Activated B cell treated with CpG ODN at 0.5 μM for 24 hours (primary cell): Measurements from ENCODE around the gene BCAS3. TPM values are rescaled to one million over a fixed set of nuclear protein-coding genes. Genes with fewer than 3 reads are reported as not detected.

Experiments used
- ATAC-seq: fragments of 200-7000 bp; cut with Tn5 transposase; one replicate; pipeline ENCODE4 v1.10.0; 2021; ENCODE audit warnings: low read depth, mild to moderate bottlenecking, moderate library complexity
- CTCF ChIA-PET: fragments of 350-600 bp; sonication (Branson Sonifier 250); formaldehyde crosslinking; loops from one replicate; lab custom pipeline; 2021; ENCODE audit warnings: antibody characterized with exemption; lab: Charles Lee
- POLR2A ChIA-PET: fragments of 350-600 bp; sonication (Branson Sonifier 250); formaldehyde crosslinking; loops from one replicate; lab custom pipeline; 2021; ENCODE audit warnings: antibody characterized with exemption; lab: Charles Lee
- DNase-seq: peaks from one replicate; pipeline ENCODE4 v3.0.0; 2022
- H3K27ac Mint-ChIP-seq: one replicate; pipeline ENCODE4 v1.8.0; 2020; ENCODE audit warnings: mixed read lengths
- H3K27me3 Mint-ChIP-seq: one replicate; pipeline ENCODE4 v1.8.0; 2021; ENCODE audit warnings: mixed read lengths
- H3K36me3 Mint-ChIP-seq: one replicate; pipeline ENCODE4 v1.8.0; 2021; ENCODE audit warnings: low read depth, mixed read lengths
- H3K4me1 Mint-ChIP-seq: one replicate; pipeline ENCODE4 v1.8.0; 2021; ENCODE audit warnings: mixed read lengths
- H3K4me3 Mint-ChIP-seq: one replicate; pipeline ENCODE4 v1.8.0; 2020; ENCODE audit warnings: mild to moderate bottlenecking, mixed read lengths
- H3K9me3 Mint-ChIP-seq: one replicate; pipeline ENCODE4 v1.8.0; 2020; ENCODE audit warnings: mixed read lengths
- intact Hi-C: fragments of 100-400 bp; cut with micrococcal nuclease; formaldehyde crosslinking; loops from one replicate; pipeline ENCODE4 v1.15.1; 2024
- total RNA-seq: library from RNA; stranded (reverse); gene quantifications from 2 replicates; pipeline ENCODE4 v1.2.3, GENCODE V29; 2022
- TF ChIP-seq, protein P1 (sequence below): fragments of 200-600 bp; IDR thresholded peaks from one replicate; pipeline ENCODE4 v1.8.0; 2022; ENCODE audit warnings: antibody characterized with exemption, mild to moderate bottlenecking

BCAS3 gene
- total RNA-seq, 1 donor from 2014 or later: 37.5 TPM

DNA sequence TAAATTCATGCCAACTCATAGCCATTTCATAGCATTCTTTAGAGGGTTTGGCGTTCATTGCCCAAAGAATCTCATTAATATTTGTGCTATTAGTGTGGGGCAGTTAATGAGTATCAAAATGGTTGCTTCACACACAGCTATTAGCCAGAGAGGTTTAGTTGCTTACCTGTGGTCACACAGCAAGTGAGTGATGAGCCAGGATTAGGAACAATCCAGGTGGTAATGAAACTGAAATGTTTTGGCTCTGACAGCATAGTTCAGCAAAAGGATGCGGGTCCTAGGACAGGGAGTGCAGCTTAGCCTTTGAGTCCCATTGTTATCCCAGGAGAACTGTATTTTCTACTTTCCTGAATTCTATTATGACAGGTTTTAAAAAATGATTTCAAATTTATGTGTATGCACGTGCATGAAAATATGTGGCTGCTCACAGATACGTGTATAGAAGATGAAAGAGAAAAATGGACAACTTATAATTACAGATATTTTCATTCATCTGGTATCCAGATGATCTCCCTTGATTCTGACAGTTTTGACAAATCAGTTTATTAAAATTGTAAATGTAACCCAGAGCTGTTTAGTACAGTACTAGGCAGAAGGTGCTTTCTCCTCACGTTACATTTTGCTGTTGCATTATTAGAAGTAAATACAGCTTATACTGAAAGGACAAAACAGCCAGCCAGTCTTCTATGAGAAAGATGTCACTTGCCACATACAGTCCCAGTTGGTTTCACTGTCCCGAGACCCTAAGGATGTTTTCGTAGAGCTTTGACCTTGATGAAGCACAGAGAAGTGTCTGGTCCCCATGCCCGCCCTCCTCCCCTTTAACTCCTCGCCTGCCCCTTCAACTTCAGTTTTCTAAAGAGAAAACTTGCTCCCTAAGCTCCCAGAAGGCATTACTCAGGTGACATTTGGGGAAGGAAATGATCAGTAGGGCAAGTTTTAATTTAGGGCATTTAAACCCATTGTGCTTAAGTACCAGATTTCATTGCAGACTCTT is 622.2 kb downstream of the BCAS3 start:
- no peak overlapping the region for H3K4me3 Mint-ChIP-seq
- TF ChIP-seq, protein P1, sequence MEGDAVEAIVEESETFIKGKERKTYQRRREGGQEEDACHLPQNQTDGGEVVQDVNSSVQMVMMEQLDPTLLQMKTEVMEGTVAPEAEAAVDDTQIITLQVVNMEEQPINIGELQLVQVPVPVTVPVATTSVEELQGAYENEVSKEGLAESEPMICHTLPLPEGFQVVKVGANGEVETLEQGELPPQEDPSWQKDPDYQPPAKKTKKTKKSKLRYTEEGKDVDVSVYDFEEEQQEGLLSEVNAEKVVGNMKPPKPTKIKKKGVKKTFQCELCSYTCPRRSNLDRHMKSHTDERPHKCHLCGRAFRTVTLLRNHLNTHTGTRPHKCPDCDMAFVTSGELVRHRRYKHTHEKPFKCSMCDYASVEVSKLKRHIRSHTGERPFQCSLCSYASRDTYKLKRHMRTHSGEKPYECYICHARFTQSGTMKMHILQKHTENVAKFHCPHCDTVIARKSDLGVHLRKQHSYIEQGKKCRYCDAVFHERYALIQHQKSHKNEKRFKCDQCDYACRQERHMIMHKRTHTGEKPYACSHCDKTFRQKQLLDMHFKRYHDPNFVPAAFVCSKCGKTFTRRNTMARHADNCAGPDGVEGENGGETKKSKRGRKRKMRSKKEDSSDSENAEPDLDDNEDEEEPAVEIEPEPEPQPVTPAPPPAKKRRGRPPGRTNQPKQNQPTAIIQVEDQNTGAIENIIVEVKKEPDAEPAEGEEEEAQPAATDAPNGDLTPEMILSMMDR: no peak
- no peak overlapping the region for H3K27ac Mint-ChIP-seq
- CTCF ChIA-PET: interaction anchor here (0.6 kb wide), 1 partner anchor 38 kb away, joined by 3 read pairs; no protein-coding TSS in a partner anchor
- no peaks in the 10 kb centered on the region for H3K36me3 Mint-ChIP-seq
- POLR2A ChIA-PET: no interaction called here
- DNase-seq: no peak
- no peak for ATAC-seq
- no peaks in the 10 kb centered on the region for H3K27me3 Mint-ChIP-seq
- H3K9me3 Mint-ChIP-seq: no peaks in the 10 kb centered on the region
- intact Hi-C loops: no loop called here
- H3K4me1 Mint-ChIP-seq: no peaks in the 10 kb centered on the region

DNA sequence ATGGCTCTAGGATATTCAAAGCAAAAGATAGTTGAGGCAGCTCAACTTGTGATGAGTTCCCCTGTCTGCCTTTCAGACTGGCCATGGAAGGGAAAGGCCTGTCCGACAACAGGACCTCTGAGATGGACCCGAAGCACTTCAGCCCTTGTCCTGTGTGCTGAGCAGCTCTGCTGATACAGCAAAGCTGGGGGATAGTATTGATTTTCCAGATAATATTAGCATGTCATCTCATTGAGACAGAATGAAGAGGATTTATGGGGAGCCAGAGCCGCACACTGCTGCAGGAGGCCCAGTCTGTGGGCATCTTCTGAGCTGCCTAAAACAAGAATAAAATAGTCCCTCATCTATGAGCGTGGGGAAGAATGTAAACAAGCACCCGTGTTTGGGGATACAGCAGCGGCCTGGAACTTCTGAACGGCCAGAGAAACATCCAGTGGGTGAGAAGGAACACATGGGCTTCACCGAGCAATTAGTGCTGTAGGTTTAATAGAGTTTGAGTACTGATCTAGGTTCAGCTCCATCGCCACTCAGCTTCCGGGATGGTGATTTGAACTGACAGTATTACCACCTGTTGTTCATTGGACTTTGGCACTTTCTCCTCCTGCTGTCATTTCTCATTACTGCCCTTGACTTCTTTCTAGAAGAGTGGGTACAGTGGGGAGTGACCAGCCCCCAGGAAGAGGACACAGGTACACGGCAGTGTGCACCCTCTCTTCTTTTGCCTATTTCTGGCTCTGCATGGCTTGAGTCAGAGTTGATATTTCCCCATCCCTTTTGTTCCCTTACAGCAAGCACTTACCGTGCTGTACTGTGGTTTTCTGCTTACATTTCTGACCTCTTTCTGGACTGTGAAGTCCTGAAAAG is 625.5 kb downstream of the BCAS3 start:
- no peak overlapping the region for H3K27ac Mint-ChIP-seq
- H3K27me3 Mint-ChIP-seq: no peaks in the 10 kb centered on the region
- DNase-seq (no peak), ATAC-seq (no peak)
- intact Hi-C loops: no loop called here
- no peak overlapping the region for H3K4me3 Mint-ChIP-seq
- H3K36me3 Mint-ChIP-seq: no peaks in the 10 kb centered on the region
- ChIA-PET CTCF (no interaction called here), POLR2A (no interaction called here)
- H3K9me3 Mint-ChIP-seq: no peaks in the 10 kb centered on the region
- TF ChIP-seq, protein P1: no peak
- H3K4me1 Mint-ChIP-seq: no peaks in the 10 kb centered on the region

DNA sequence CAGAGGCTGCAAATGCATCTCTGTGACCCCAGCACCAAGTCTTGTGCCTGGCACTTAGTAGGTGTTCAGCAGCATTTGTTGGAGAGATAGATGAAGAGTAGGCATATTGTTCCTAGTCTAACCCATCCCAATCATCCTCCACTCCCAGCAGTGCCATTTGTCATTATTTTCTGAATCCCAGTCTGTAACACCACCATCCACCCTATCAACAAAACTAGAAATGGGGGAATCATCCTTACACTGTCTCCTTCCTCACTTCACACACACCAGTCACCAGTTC is 626.1 kb downstream of the BCAS3 start:
- Mint-ChIP-seq H3K9me3 (no peaks in the 10 kb centered on the region), H3K27me3 (no peaks in the 10 kb centered on the region), H3K36me3 (no peaks in the 10 kb centered on the region), H3K27ac (no peak overlapping the region), H3K4me1 (no peaks in the 10 kb centered on the region), H3K4me3 (no peak overlapping the region)
- TF ChIP-seq, protein P1: no peak
- ChIA-PET CTCF (no interaction called here), POLR2A (no interaction called here)
- intact Hi-C loops: no loop called here
- DNase-seq: no peak
- no peak for ATAC-seq

DNA sequence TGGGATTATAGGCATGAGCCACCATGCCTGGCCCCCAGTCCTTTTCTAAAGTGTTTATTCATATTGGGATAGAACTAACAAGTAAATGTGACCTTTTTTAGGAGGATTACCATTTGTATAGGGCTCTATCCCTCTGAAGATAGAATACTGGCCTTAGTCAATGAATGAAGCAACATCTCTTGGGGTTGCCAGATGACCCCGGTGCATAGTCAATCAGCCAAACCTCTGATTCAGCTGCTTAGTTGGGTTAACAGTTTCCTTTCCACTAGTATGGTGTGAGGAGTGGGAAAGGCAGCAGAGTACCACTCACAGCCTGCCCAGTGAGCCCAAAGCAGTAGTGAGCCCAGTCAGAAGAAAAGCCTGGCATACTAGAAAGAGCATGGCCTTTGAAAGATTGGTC is 627.4 kb downstream of the BCAS3 start:
- CTCF ChIA-PET: no interaction called here

More for the DNA sequence above, 627.4 kb downstream of the BCAS3 start:
- intact Hi-C loops: no loop called here
- POLR2A ChIA-PET: no interaction called here
- H3K36me3 Mint-ChIP-seq: no peaks in the 10 kb centered on the region
- ATAC-seq (no peak), DNase-seq (no peak)
- TF ChIP-seq, protein P1: no peak
- no peak overlapping the region for H3K4me3 Mint-ChIP-seq
- H3K9me3 Mint-ChIP-seq: no peaks in the 10 kb centered on the region
- no peaks in the 10 kb centered on the region for H3K4me1 Mint-ChIP-seq
- H3K27ac Mint-ChIP-seq: no peak overlapping the region
- H3K27me3 Mint-ChIP-seq: no peaks in the 10 kb centered on the region
